Measurements from ENCODE around the gene FCMR.

DNA sequence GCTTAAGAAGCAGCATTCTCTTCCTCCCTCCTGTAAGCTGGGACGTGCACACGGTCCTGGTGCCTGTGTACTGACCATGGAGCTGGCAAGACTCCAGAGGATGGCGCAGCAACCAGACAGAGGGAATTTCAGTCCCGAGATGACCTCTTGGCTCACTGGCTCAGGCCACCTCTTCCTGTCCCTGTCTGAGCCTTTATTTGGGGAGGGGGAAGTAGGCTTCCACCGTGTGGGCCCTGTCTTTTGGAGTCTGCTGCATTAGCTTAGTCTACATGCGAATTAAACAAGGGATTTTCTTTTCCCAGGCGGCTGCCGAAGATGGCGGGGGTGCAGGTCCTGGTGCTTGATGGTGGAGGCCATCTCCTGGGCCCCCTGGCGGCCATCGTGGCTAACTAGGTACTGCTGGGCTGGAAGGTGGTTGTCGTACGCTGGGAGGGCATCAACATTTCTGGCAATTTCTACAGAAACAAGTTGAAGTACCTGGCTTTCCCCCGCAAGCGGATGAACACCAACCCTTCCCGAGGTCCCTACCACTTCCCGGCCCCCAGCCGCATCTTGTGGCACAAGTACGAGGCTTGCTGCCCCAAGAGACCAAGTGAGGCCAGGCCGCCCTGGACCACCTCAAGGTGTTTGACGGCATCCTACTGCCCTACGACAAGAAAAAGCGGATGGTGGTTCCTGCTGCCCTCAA is 14.3 kb downstream of the FCMR start:
- TF ChIP-seq CTCF (conservative IDR thresholded peaks at IDR 0.05 in 1 of 2, IDR thresholded peaks at IDR 0.05 in 1 of 2; ENCODE audit: extremely low read depth in 1 of 2, insufficient read depth in 1 of 2, low read depth in 1 of 2, low read length in 2 of 2) = no peak
- TF ChIP-seq EZH2 (IDR thresholded peaks at IDR 0.05; ENCODE audit: borderline replicate concordance, low read length) = no peak

All from mammary epithelial cell (primary cell).